ENCODE results near the gene BSN. TPM values are rescaled to one million over a fixed set of nuclear protein-coding genes. Genes with fewer than 3 reads are reported as not detected.

BSN gene
- total RNA-seq, 1 experiment from 2014 or later, result 0.87 TPM

GRCh38 chr3:49629451-49629850 is 75.2 kb downstream of the BSN start:
- no peak for ATAC-seq
- in situ Hi-C loops (cut with HindIII; ENCODE audit: low pct_unique_long_range_greater_than_20kb, low sequenced_read_pairs), result no loop called here

GRCh38 chr3:49629866-49630265 is 75.6 kb downstream of the BSN start:
- POLR2A ChIA-PET, result no interaction called here

More at GRCh38 chr3:49629451-49629850, 75.2 kb downstream of the BSN start:
- ChIA-PET CTCF (no interaction called here), POLR2A (no interaction called here)
- TF ChIP-seq, protein P1, sequence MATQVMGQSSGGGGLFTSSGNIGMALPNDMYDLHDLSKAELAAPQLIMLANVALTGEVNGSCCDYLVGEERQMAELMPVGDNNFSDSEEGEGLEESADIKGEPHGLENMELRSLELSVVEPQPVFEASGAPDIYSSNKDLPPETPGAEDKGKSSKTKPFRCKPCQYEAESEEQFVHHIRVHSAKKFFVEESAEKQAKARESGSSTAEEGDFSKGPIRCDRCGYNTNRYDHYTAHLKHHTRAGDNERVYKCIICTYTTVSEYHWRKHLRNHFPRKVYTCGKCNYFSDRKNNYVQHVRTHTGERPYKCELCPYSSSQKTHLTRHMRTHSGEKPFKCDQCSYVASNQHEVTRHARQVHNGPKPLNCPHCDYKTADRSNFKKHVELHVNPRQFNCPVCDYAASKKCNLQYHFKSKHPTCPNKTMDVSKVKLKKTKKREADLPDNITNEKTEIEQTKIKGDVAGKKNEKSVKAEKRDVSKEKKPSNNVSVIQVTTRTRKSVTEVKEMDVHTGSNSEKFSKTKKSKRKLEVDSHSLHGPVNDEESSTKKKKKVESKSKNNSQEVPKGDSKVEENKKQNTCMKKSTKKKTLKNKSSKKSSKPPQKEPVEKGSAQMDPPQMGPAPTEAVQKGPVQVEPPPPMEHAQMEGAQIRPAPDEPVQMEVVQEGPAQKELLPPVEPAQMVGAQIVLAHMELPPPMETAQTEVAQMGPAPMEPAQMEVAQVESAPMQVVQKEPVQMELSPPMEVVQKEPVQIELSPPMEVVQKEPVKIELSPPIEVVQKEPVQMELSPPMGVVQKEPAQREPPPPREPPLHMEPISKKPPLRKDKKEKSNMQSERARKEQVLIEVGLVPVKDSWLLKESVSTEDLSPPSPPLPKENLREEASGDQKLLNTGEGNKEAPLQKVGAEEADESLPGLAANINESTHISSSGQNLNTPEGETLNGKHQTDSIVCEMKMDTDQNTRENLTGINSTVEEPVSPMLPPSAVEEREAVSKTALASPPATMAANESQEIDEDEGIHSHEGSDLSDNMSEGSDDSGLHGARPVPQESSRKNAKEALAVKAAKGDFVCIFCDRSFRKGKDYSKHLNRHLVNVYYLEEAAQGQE (IDR thresholded peaks at IDR 0.05; ENCODE audit: insufficient read depth in 1 of 2, low read depth in 2 of 2, low read length in 1 of 2), result no peak
- no peak for TF ChIP-seq SIN3A (IDR thresholded peaks at IDR 0.05; ENCODE audit: borderline replicate concordance, insufficient read depth, low read depth, low read length)
- no peak for TF ChIP-seq TCF7L2 (IDR thresholded peaks at IDR 0.05; ENCODE audit: low read depth, low read length)
- TF ChIP-seq, protein P2, sequence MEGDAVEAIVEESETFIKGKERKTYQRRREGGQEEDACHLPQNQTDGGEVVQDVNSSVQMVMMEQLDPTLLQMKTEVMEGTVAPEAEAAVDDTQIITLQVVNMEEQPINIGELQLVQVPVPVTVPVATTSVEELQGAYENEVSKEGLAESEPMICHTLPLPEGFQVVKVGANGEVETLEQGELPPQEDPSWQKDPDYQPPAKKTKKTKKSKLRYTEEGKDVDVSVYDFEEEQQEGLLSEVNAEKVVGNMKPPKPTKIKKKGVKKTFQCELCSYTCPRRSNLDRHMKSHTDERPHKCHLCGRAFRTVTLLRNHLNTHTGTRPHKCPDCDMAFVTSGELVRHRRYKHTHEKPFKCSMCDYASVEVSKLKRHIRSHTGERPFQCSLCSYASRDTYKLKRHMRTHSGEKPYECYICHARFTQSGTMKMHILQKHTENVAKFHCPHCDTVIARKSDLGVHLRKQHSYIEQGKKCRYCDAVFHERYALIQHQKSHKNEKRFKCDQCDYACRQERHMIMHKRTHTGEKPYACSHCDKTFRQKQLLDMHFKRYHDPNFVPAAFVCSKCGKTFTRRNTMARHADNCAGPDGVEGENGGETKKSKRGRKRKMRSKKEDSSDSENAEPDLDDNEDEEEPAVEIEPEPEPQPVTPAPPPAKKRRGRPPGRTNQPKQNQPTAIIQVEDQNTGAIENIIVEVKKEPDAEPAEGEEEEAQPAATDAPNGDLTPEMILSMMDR (IDR thresholded peaks at IDR 0.05), result no peak
- no peak for TF ChIP-seq POLR2AphosphoS5 (IDR thresholded peaks at IDR 0.05; ENCODE audit: low read depth, low read length)
- Histone ChIP-seq H3K27me3 (ENCODE audit: control insufficient read depth, insufficient read depth, low read length) (no peaks in the 10 kb centered on the region), H3K4me1 (ENCODE audit: control insufficient read depth, insufficient read depth, low read length) (no peaks in the 10 kb centered on the region), H3K27ac (ENCODE audit: low read length) (no peak overlapping the region), H3K4me3 (ENCODE audit: low read depth in 2 of 2, low read length in 2 of 2) (no peak overlapping the region), H3K36me3 (ENCODE audit: control insufficient read depth, insufficient read depth, low read length) (no peaks in the 10 kb centered on the region), H3K9me3 (ENCODE audit: control insufficient read depth, insufficient read depth, low read depth, low read length) (no peaks in the 10 kb centered on the region)
- DNase-seq (ENCODE audit: low read depth, low spot score), result no peak
- BruUV-seq (replicated peaks), result no TSS peak
- intact Hi-C loops (cut with micrococcal nuclease; ENCODE audit: unreplicated experiment), result no loop called here

More at GRCh38 chr3:49629866-49630265, 75.6 kb downstream of the BSN start:
- no peak for TF ChIP-seq SIN3A (IDR thresholded peaks at IDR 0.05; ENCODE audit: borderline replicate concordance, insufficient read depth, low read depth, low read length)
- TF ChIP-seq, protein P2 (IDR thresholded peaks at IDR 0.05), result no peak
- TF ChIP-seq TCF7L2 (IDR thresholded peaks at IDR 0.05; ENCODE audit: low read depth, low read length), result no peak
- TF ChIP-seq, protein P1 (IDR thresholded peaks at IDR 0.05; ENCODE audit: insufficient read depth in 1 of 2, low read depth in 2 of 2, low read length in 1 of 2), result no peak
- TF ChIP-seq POLR2AphosphoS5 (IDR thresholded peaks at IDR 0.05; ENCODE audit: low read depth, low read length), result no peak
- no peaks in the 10 kb centered on the region for H3K4me1 ChIP-seq (ENCODE audit: control insufficient read depth, insufficient read depth, low read length)
- DNase-seq (ENCODE audit: low read depth, low spot score) (no peak), ATAC-seq (no peak)
- H3K4me3 ChIP-seq (ENCODE audit: low read depth in 2 of 2, low read length in 2 of 2), result no peak overlapping the region
- H3K36me3 ChIP-seq (ENCODE audit: control insufficient read depth, insufficient read depth, low read length), result no peaks in the 10 kb centered on the region
- in situ Hi-C loops (cut with HindIII; ENCODE audit: low pct_unique_long_range_greater_than_20kb, low sequenced_read_pairs), result no loop called here
- CTCF ChIA-PET, result no interaction called here
- H3K9me3 ChIP-seq (ENCODE audit: control insufficient read depth, insufficient read depth, low read depth, low read length), result no peaks in the 10 kb centered on the region
- no TSS peak for BruUV-seq (replicated peaks)
- H3K27me3 ChIP-seq (ENCODE audit: control insufficient read depth, insufficient read depth, low read length), result no peaks in the 10 kb centered on the region
- intact Hi-C loops (cut with micrococcal nuclease; ENCODE audit: unreplicated experiment), result no loop called here
- no peak overlapping the region for H3K27ac ChIP-seq (ENCODE audit: low read length)
